HFF-Myc (cell line): ENCODE data around the gene CROCC.
"Not testable (repeated sequence)": the region's sequence is repeated elsewhere in the genome, so short reads cannot be mapped to it uniquely, and the experiment has no call there.

Source experiments
- DNase-seq: peaks from one replicate; pipeline ENCODE4 v3.0.0-alpha.2; 2011; ENCODE audit warnings: low read depth; ENCODE audit errors: extremely low read depth
- H3K4me3 ChIP-seq: replicated peaks from 2 replicates; pipeline ENCODE4 v1.5.1; 2011; ENCODE audit warnings: low read depth, mild to moderate bottlenecking, control low read depth, low read length
- TF ChIP-seq, protein P1 (sequence below): IDR thresholded peaks from 2 replicates; pipeline ENCODE4 v1.5.1; 2012; ENCODE audit warnings: mild to moderate bottlenecking, low read depth, low read length, control low read depth; ENCODE audit errors: missing control alignments

The CROCC gene

DNA sequence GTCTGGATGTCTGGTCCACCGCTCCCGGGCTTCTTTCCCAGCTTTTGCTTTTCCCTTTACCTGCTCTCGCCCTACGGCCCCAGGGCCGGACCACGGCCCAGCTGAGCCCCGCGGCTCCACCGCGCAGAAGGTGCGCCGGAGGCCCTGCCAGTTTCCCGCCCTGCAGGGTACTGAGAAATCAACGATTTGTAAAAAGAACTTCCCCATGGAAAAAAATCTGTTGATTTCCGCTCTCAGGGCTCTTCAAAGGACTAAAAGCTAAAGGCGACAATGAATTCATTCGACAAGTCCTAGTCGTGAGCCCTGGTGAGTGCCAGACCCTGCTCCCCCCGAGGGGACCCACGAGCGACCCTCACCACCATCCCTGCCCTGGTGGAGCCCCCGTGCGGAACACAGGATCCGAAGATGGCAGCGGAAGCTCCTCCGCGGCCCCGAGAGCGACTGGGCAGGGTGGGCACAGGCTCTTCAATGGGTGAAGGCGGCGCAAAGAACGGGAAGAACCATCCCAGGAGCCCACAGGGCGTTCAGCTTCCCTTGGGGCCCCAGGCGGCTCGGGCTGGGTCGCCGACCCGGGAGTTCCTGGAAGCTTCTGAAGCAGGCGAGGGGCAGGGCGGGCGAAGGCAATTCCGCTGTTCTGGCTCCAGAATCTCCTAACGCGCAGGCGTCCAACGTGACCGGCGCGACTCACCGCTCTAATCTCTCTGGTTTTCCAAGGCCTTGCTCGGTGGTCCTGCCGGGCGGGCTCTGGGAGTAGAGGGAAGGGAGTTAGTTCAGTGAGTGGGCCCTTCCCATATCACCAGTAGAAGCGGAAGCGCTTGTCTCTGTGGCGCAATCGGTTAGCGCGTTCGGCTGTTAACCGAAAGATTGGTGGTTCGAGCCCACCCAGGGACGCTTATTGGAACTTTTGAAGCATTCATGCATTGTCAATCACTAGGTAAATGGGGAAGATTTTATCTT, 32.6 kb upstream of the CROCC start:
- peak; percentile 69 for DNase-seq
- H3K4me3 ChIP-seq = peak overlapping the region; percentile 47
- TF ChIP-seq, protein P1, sequence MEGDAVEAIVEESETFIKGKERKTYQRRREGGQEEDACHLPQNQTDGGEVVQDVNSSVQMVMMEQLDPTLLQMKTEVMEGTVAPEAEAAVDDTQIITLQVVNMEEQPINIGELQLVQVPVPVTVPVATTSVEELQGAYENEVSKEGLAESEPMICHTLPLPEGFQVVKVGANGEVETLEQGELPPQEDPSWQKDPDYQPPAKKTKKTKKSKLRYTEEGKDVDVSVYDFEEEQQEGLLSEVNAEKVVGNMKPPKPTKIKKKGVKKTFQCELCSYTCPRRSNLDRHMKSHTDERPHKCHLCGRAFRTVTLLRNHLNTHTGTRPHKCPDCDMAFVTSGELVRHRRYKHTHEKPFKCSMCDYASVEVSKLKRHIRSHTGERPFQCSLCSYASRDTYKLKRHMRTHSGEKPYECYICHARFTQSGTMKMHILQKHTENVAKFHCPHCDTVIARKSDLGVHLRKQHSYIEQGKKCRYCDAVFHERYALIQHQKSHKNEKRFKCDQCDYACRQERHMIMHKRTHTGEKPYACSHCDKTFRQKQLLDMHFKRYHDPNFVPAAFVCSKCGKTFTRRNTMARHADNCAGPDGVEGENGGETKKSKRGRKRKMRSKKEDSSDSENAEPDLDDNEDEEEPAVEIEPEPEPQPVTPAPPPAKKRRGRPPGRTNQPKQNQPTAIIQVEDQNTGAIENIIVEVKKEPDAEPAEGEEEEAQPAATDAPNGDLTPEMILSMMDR = no peak

DNA sequence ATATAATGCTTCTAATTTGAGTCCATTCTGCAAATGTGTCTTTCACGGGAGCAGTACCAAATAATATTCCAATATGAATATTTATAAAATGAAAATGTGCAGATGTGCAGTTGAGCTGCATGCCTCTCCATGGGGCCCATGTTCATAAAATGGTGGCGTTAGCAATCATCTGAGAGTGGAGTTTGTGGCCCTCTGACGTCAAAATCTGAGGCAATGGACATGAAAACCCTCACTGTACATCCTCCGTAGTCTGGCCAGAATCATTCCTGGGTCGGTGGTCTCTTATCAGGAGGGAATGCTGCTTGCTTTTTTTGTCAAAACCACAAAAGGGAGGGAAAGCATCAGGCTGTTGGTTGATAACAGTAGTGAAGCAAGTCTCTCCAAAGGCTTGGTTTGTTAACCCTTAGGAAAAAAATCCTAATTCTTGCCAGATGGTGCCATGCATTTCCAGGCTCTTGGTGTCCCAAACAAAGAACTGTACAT, 31.2 kb upstream of the CROCC start:
- H3K4me3 ChIP-seq, DNase-seq: not testable (repeated sequence)

DNA sequence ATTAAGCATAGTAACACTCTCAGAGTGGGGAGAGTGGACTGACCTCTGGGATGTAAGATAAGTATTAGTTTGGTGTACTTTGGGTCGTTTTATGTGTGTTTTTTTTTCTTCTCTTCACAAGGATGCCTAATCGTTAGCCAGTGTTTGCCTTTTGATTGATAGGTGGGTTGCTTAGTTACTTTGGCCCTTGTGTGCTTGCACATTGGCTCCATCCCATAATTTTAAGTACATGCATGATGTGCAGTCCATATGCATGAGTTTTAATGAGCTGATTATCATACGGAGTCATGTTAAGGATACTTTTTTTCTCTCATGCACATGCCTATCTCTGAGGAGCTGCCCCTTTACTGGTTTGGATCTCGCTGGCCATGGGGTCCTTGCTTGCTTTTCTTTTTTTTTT, 30.7 kb upstream of the CROCC start:
- DNase-seq, H3K4me3 ChIP-seq: not testable (repeated sequence)

DNA sequence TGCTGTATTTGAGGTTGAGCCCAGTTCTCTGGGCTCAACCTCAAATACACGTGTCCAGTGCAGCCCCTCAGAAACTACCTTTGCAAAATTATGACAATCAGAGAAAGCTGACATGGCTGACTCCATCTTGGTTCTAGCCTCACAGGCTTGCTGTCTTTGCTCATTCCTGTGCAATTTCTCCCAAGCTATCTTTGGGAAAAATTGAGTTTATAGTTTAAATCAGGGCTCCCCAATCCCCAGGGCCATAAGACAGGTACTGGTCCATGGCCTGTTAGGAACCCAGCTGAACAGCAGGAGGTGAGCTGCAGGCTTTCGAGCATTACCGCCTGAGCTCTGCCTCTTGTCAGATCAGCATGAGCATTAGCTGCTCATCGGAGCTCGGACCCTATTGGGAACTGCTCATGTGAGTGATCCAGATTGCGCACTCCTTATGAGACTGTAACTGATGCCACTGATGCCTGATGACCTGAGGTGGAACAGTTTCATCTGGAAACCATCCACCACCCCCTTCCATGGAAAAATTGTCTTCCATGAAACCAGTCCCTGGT, 28.7 kb upstream of the CROCC start:
- not testable (repeated sequence) for H3K4me3 ChIP-seq, DNase-seq

DNA sequence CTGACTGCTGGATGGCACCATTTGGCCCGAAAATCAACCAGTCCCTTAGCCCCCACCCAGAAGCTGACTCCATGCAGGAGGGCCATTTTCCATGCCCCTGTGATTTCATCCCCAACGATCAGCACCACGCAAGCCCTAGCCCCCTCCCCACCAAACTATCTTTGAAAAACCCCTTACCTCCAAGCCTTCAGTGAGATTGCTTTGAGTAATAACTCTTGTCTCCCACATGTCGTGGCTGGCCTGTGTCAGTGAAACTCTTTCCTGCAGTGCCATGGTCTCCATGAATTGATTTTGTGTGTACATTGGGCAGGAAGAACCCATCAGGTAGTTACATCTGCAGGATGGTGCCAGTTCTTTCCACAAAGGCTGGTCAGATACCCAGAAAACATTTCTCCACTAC, 27.9 kb upstream of the CROCC start:
- H3K4me3 ChIP-seq, DNase-seq: not testable (repeated sequence)

DNA sequence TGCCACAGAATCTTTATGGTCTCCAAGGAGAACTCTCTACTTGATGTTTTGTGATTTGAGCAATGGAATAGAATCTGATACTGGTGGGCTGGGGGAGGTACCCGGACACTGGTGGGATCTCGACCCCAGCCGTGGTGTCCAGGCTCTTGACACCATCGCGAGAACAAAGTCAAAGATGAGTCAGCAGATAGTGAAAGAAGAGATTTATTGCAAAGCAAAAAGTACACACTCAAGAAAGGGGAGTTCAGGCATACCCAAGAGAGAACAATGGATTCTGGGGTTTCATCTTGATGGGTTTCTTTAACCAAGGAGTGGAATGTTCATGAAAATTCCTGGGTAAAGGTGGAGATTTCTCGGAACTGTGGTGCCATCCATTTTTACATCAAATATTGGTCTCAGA, 27.4 kb upstream of the CROCC start:
- not testable (repeated sequence) for DNase-seq, H3K4me3 ChIP-seq

DNA sequence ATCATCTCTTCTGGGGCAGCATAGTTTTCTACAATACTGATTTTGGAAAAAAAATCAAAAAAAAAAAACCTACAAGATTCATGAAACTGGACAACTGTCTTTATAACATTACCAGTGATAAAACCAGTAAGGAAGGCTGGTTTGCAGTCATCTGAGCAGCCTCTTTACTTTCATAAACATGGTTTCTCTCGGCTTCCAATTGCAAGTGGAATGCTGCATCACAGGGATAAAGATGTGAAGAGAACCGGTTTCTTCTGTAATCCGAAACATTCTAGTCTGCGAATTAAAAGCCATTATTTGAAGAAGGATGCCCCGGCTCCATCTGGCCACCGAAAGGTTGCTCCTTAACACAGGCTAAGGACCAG, 26.5 kb upstream of the CROCC start:
- H3K4me3 ChIP-seq = peak overlapping the region; percentile 32
- DNase-seq = not testable (repeated sequence)

DNA sequence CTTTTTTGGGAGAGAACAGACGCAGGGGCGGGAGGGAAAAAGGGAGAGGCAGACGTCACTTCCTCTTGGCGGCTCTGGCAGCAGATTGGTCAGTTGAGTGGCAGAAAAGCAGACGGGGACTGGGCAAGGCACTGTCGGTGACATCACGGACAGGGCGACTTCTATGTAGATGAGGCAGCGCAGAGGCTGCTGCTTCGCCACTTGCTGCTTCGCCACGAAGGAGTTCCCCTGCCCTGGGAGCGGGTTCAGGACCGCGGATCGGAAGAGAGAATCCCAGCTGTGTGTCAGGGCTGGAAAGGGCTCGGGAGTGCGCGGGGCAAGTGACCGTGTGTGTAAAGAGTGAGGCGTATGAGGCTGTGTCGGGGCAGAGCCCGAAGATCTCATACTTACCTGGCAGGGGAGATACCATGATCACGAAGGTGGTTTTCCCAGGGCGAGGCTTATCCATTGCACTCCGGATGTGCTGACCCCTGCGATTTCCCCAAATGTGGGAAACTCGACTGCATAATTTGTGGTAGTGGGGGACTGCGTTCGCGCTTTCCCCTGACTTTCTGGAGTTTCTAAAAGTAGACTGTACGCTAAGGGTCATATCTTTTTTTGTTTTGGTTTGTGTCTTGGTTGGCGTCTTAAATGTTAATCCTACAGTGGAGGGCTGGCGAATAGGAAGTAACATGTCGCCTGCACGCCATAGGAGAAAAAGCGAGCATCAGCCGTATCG, 26.0 kb upstream of the CROCC start, which contains the start of gene RNU1-2:
RNU1-2 (plus strand) TSS at position 383 of the 718 bp plus-strand sequence.
- H3K4me3 ChIP-seq = peak within 1 kb of the TSS; percentile 32
- peak; percentile 100 for DNase-seq

DNA sequence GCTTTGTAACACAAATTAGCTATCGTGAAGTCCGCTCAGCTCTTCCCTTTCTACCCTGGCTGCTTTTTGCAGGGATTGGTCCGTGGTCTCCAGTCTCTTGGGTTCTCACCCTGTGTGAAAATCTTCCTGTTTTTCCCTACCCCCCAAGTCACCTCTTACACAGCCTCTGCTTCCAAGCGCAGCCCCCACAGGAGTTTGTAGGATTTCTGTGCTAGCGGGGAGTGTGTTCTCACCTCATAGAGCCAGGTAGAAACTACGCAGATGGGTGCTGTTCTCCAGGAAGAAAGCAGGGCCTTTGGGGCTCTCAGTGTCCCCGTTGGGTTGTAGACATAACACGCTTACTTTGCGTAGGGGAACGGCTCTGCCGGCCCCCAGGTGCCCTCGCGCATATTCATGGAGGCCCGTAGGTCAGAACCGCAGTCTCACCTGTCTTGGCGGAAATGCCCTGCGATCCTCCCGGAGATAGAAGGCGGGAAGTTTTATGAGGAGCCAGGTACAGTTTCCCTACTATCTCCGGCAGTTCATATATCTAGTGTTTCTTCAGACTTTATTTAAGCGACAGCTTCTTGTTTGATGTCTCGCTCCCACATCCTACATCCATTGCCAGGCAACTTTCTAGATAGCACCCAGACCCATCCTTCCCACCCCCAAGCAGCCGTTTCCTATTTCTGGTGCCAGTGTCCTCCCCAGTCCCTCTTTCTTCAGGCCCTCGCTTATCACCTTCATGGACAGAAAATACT, 25.2 kb upstream of the CROCC start:
- peak; percentile 80 for DNase-seq
- not testable (repeated sequence) for H3K4me3 ChIP-seq

DNA sequence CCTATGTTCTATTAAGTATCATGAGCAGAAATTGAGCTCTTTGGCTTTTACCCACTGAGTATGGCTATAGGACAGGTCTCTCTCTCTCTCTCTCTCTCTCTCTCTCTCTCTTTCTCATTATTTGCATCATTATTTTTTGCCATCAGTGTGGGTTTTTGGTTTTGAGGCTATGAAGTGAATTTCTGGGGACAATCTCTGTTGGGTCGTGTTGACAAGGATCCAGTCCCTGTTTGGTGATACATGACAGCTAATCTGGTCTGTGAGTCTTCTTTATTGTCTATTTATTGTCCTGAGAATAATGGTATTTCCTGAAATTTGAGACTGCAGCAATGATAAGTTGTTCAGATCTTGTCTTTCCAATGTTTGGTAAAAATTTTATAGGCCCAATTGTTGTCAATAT, 24.1 kb upstream of the CROCC start:
- not testable (repeated sequence) for H3K4me3 ChIP-seq, DNase-seq

DNA sequence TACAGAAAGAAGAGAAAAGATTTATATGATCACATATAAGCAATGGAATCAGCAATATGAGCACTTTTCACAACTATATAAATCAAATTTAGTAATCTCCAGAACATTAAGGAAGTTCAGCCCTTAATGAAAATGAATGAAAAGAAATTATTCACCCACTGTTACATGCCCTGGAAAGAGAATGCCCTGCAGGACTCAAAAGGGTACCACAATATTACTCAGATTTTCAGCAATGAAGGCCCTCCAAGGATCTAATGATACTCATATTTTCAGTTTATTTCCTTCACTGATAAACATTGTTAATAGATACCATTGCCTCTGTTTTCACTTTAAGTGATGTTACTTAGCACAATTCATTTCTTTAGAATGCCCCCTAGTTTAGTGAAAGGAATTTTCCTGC, 23.4 kb upstream of the CROCC start:
- DNase-seq, H3K4me3 ChIP-seq: not testable (repeated sequence)

DNA sequence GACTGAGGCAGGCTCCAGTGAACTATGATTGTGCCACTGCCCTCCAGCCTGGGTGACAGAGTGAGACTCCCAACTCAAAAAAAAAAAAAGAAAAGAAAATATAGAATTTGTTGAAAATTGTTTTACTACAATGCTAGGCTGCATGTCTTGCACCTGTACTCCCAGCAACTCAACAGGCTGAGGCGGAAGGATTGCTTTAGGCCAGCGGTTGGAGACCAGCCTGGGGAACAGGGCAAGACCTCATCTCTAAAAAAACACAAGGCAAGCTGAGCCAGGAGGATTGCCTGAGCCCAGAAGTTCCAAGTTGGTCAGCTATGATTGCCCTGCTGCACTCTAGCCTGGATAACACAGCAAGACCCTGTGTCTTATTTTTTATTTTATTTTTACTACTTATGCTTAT, 22.7 kb upstream of the CROCC start:
- not testable (repeated sequence) for H3K4me3 ChIP-seq, DNase-seq
